Lung (tissue), 12 donors: ENCODE measurements around the gene EEF1A2. TPM values are rescaled to one million over a fixed set of nuclear protein-coding genes. Genes with fewer than 3 reads are reported as not detected.

Experiments
- ATAC-seq: fragments of 200-7000 bp; cut with Tn5 transposase; one replicate; pipeline ENCODE4 v1.9.1; 2020; ENCODE audit warnings: moderate number of reproducible peaks; ENCODE audit not compliant: insufficient read depth, low FRiP score
- DNase-seq, 3 donors: peaks; one replicate each; pipeline ENCODE4 v3.0.0-alpha.2; 2013 to 2017
- H3K27ac ChIP-seq, 2 donors: one replicate each; pipeline ENCODE4 v1.5.1; 2013; ENCODE audit warnings: mild to moderate bottlenecking in 2 of 2, moderate library complexity in 2 of 2, control low read depth in 1 of 2, inconsistent platforms in 1 of 2, low read depth in 1 of 2, low read length in 1 of 2
- H3K27me3 ChIP-seq, 3 donors: one replicate each; pipeline ENCODE4 v1.5.1; 2013; ENCODE audit warnings: low read length in 2 of 3; ENCODE audit not compliant: control insufficient read depth in 3 of 3, insufficient read depth in 3 of 3
- H3K36me3 ChIP-seq, 4 donors: one replicate each; pipeline ENCODE4 v1.5.1; 2013; ENCODE audit warnings: low read length in 4 of 4, mild to moderate bottlenecking in 1 of 4, moderate library complexity in 1 of 4; ENCODE audit not compliant: control insufficient read depth in 4 of 4, insufficient read depth in 4 of 4
- H3K4me1 ChIP-seq, 5 donors: one replicate each; pipeline ENCODE4 v1.5.1; 2013; ENCODE audit warnings: low read length in 5 of 5, mild to moderate bottlenecking in 2 of 5, moderate library complexity in 1 of 5; ENCODE audit not compliant: control insufficient read depth in 5 of 5, insufficient read depth in 5 of 5
- H3K4me3 ChIP-seq: one replicate; pipeline ENCODE4 v1.5.1; 2013; ENCODE audit warnings: mild to moderate bottlenecking, control low read depth, moderate library complexity
- H3K9ac ChIP-seq, 2 donors: one replicate each; pipeline ENCODE4 v1.5.1; 2013; ENCODE audit warnings: low read length in 2 of 2, control low read depth in 1 of 2; ENCODE audit not compliant: insufficient read depth in 1 of 2
- H3K9me3 ChIP-seq, 4 donors: one replicate each; pipeline ENCODE4 v1.5.1; 2013; ENCODE audit warnings: low read length in 3 of 4, mild to moderate bottlenecking in 1 of 4, moderate library complexity in 1 of 4; ENCODE audit not compliant: control insufficient read depth in 4 of 4, insufficient read depth in 3 of 4
- WGBS, 2 donors: extraction: QIAGEN DNeasy Blood & Tissue Kit; methylation state at CpG; one replicate each; pipeline ENCODE4 v1.1.7; 2013; 5-methylcytosine and 5-hydroxymethylcytosine counted together
- polyA plus RNA-seq, 2 donors: library from polyadenylated mRNA; stranded (reverse); fragments of 200-250 nt; gene quantifications; one replicate each; pipeline ENCODE4 v1.2.1, GENCODE V29; 2013
- total RNA-seq, 2 donors: library from RNA; depleted of rRNA in 1 of 2; stranded (reverse); fragments of >200 nt in 1 of 2; gene quantifications; one replicate each; pipeline ENCODE4 v1.2.1, GENCODE V29; 2014 to 2021
- TF ChIP-seq, protein P1 (sequence below): IDR thresholded peaks from 2 replicates; pipeline ENCODE4 v1.5.1; 2012; ENCODE audit warnings: mild to moderate bottlenecking; ENCODE audit errors: control extremely low read depth, extremely low read depth
- donor health status: control.
- donor health status: control.
- donor health status: Bipolar disorder and iron deficiency.
- donor health status: healthy.
- donor health status: DM: yes; HTN: yes; CAD: no.

The EEF1A2 gene
- total and polyA plus RNA-seq, 4 donors = 0.47 to 1.9 (median 1.0) TPM

DNA sequence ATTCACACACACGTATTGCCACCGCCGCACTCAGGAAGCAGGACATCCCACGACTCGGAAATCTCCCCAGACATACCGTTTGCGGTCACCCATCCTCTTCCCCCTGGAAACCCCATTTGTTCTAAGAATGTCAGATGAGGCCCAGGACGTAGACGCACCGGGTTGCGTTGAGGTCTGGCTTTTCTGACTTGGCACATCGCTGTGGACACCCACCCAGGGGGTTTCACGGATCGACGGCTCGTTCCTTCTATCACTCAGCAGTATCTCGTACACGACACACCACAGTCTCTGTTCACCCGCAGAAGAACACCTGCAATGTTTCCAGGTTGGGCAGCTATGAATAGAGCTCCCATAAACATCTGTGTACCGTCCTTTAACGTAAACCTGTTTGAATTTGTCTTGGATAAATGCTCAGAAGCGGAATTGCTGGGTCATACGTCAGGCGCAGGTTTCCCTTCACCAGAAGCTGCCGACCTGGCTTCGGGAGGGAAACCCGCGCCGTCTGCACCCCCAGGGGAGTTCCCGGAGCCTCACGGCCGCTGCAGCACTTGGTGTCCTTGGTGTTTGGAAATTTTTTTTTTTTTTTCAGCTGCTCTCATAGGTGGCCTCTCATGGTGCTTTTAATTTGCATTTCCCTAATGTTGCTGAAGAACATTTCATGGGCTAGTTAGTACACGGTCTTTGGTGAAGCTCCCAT, 9.3 kb upstream of the EEF1A2 start:
- Histone ChIP-seq H3K4me1 (peaks cover 0 to 2% (median 0%) of the 10 kb centered on the region in 5 donors), H3K36me3 (no peaks in the 10 kb centered on the region), H3K27ac (no peak overlapping the region), H3K9ac (no peak overlapping the region), H3K9me3 (peaks cover 0 to 22% (median 5%) of the 10 kb centered on the region in 4 donors), H3K4me3 (no peak overlapping the region), H3K27me3 (peaks cover 0 to 6% (median 2%) of the 10 kb centered on the region in 3 donors)
- DNase-seq = no peak
- 86% methylated on average over 33 of the region's 33 CpGs for WGBS, 2 donors
- TF ChIP-seq, protein P1, sequence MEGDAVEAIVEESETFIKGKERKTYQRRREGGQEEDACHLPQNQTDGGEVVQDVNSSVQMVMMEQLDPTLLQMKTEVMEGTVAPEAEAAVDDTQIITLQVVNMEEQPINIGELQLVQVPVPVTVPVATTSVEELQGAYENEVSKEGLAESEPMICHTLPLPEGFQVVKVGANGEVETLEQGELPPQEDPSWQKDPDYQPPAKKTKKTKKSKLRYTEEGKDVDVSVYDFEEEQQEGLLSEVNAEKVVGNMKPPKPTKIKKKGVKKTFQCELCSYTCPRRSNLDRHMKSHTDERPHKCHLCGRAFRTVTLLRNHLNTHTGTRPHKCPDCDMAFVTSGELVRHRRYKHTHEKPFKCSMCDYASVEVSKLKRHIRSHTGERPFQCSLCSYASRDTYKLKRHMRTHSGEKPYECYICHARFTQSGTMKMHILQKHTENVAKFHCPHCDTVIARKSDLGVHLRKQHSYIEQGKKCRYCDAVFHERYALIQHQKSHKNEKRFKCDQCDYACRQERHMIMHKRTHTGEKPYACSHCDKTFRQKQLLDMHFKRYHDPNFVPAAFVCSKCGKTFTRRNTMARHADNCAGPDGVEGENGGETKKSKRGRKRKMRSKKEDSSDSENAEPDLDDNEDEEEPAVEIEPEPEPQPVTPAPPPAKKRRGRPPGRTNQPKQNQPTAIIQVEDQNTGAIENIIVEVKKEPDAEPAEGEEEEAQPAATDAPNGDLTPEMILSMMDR = no peak
- no peak for ATAC-seq

DNA sequence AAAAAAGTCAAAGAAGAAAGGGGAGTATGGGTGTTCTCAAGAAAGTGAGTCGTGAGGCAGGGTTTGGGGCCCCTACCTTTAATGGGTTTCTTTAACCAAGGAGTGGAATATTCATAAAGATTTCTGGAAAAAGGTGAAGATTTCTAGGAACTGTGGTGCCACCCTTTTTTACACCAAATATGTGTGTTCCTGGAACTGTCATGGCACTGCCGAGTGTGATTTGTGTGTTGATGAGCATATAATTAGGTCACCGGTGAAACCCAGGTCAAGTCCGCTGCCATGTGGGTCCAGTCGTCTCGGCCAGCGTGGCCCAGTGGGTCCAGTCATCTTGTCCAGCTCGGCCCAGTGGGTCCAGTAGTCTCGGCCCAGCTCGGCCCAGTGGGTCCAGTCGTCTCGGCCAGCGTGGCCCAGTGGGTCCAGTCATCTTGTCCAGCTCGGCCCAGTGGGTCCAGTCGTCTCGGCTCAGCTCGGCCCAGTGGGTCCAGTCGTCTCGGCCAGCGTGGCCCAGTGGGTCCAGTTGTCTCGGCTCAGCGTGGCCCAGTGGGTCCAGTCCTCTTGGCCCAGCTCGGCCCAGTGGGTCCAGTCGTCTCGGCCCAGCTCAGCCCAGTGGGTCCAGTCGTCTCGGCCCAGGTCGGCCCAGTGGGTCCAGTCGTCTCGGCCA, 8.3 kb upstream of the EEF1A2 start:
- 89 to 95% methylated on average over 30 of the region's 30 CpGs for WGBS, 2 donors
- Histone ChIP-seq H3K9me3 (peaks cover 0 to 22% (median 5%) of the 10 kb centered on the region in 4 donors), H3K9ac (no peak overlapping the region), H3K4me3 (no peak overlapping the region), H3K36me3 (no peaks in the 10 kb centered on the region), H3K27me3 (peaks cover 0 to 6% (median 2%) of the 10 kb centered on the region in 3 donors), H3K27ac (no peak overlapping the region), H3K4me1 (peaks cover 0 to 2% (median 0%) of the 10 kb centered on the region in 5 donors)
- TF ChIP-seq, protein P1 = no peak
- no peak for ATAC-seq
- DNase-seq = no peak

DNA sequence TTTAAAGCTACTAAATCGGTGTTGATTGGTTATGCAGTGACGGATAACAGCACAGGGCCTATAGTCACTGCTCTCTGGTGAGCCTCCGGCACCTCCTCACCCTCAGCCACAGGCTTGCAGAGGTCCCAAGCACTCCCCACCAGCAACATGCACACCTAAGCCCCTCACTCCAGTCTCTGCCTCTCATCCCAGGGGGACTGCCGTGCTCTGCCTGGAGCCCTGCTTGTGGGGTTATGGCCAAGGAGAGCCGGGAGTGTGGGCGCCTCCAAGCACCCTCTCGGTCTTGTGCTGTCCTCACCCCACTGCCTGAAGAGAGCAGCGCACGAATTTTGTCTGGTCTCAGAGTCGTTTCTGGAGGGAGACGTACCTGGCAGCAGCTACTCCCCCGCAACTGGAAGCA, 6.8 kb upstream of the EEF1A2 start:
- peaks cover 0 to 2% (median 0%) of the 10 kb centered on the region in 5 donors for H3K4me1 ChIP-seq
- DNase-seq (no peak), ATAC-seq (no peak)
- H3K4me3 ChIP-seq = no peak overlapping the region
- TF ChIP-seq, protein P1 = no peak
- H3K9ac ChIP-seq = no peak overlapping the region
- H3K36me3 ChIP-seq = no peaks in the 10 kb centered on the region
- H3K27ac ChIP-seq = no peak overlapping the region
- 87 to 90% methylated on average over 12 of the region's 12 CpGs for WGBS, 2 donors
- peaks cover 4 to 15% (median 5%) of the 10 kb centered on the region in 3 donors for H3K27me3 ChIP-seq
- H3K9me3 ChIP-seq = peaks cover 0 to 22% (median 5%) of the 10 kb centered on the region in 4 donors
